Panc1 (cell line): Measurements from ENCODE around the gene GBP1. TPM values are rescaled to one million over a fixed set of nuclear protein-coding genes. Genes with fewer than 3 reads are reported as not detected.

Experiments
- ATAC-seq: fragments of 200-7000 bp; cut with Tn5 transposase; 2 replicates; pipeline ENCODE4 v1.9.1; 2020; ENCODE audit warnings: mild to moderate bottlenecking, moderate library complexity
- BruUV-seq: library from RNA; stranded (reverse); fragments of 400-500 nt; replicated peaks from 2 replicates; lab custom pipeline; 2021; lab: Mats Ljungman, UMichigan
- CTCF ChIA-PET: fragments of 300-600 bp; sonication (Branson Sonifier 250); formaldehyde crosslinking; loops from one replicate; lab custom pipeline; 2022; ENCODE audit warnings: antibody characterized with exemption; lab: Charles Lee
- POLR2A ChIA-PET: fragments of 300-600 bp; sonication (Branson Sonifier 250); formaldehyde crosslinking; loops from one replicate; lab custom pipeline; 2022; ENCODE audit warnings: antibody characterized with exemption; lab: Charles Lee
- DNase-seq: peaks from one replicate; pipeline ENCODE4 v3.0.0-alpha.2; 2010; ENCODE audit warnings: low read depth, low spot score
- H3K27ac ChIP-seq: 2 replicates; pipeline ENCODE4 v1.5.1; 2011; ENCODE audit warnings: mild to moderate bottlenecking, low read length, inconsistent platforms
- H3K27me3 ChIP-seq: fragments of 200-500 bp; sonication (Bioruptor generic); 2 replicates; pipeline ENCODE4 v1.6.0; 2014; ENCODE audit warnings: low read length, inconsistent platforms; ENCODE audit not compliant: control insufficient read depth, insufficient read depth
- H3K36me3 ChIP-seq: fragments of 200-500 bp; sonication (Bioruptor generic); 2 replicates; pipeline ENCODE4 v1.5.1; 2014; ENCODE audit warnings: inconsistent platforms, mild to moderate bottlenecking, low read length, moderate library complexity; ENCODE audit not compliant: control insufficient read depth, insufficient read depth
- H3K4me1 ChIP-seq: 2 replicates; pipeline ENCODE4 v1.5.1; 2011; ENCODE audit warnings: inconsistent platforms, mild to moderate bottlenecking, low read length, moderate library complexity; ENCODE audit not compliant: control insufficient read depth, insufficient read depth
- H3K4me3 ChIP-seq, 2 experiments: 2 replicates each; pipeline ENCODE4 v1.5.1; 2011 to 2012; ENCODE audit warnings: low read depth in 2 of 2, low read length in 2 of 2, mild to moderate bottlenecking in 2 of 2, inconsistent platforms in 1 of 2, moderate library complexity in 1 of 2
- H3K9me3 ChIP-seq: fragments of 200-500 bp; sonication (Bioruptor generic); 2 replicates; pipeline ENCODE4 v1.5.1; 2014; ENCODE audit warnings: low read depth, mild to moderate bottlenecking, inconsistent platforms, low read length, moderate library complexity; ENCODE audit not compliant: control insufficient read depth, insufficient read depth
- CTCF ChIP-seq: fragments of 450-650 bp; IDR thresholded peaks from 2 replicates; pipeline ENCODE4 v1.5.1; 2017; ENCODE audit warnings: mild to moderate bottlenecking
- POLR2AphosphoS5 ChIP-seq: IDR thresholded peaks from 2 replicates; pipeline ENCODE4 v1.6.1; 2012; ENCODE audit warnings: mild to moderate bottlenecking, low read depth, low read length, moderate library complexity
- REST ChIP-seq, 2 experiments: IDR thresholded peaks; 2 replicates each; pipeline ENCODE4 v1.6.1; 2011 to 2012; ENCODE audit warnings: low read depth in 2 of 2, control low read depth in 1 of 2, low read length in 1 of 2, mild to moderate bottlenecking in 1 of 2, moderate library complexity in 1 of 2; ENCODE audit not compliant: insufficient read depth in 1 of 2
- SIN3A ChIP-seq: IDR thresholded peaks from 2 replicates; pipeline ENCODE4 v1.6.1; 2012; ENCODE audit warnings: low read depth, mild to moderate bottlenecking, low read length, moderate library complexity, borderline replicate concordance; ENCODE audit not compliant: insufficient read depth
- TCF7L2 ChIP-seq: IDR thresholded peaks from 2 replicates; pipeline ENCODE4 v1.6.1; 2011; ENCODE audit warnings: mild to moderate bottlenecking, low read depth, low read length, inconsistent platforms
- in situ Hi-C: cut with HindIII; loops from 2 replicates; pipeline ENCODE4 v1.10.0; 2016; ENCODE audit warnings: low sequenced_read_pairs, low pct_unique_long_range_greater_than_20kb
- intact Hi-C: fragments of 100-400 bp; cut with micrococcal nuclease; formaldehyde crosslinking; loops from one replicate; pipeline ENCODE4 v1.10.0; 2022; ENCODE audit not compliant: unreplicated experiment
- total RNA-seq: library from RNA; stranded (reverse); gene quantifications from one replicate; pipeline ENCODE4 v1.2.1, GENCODE V29; 2021; ENCODE audit not compliant: unreplicated experiment

Gene GBP1
- total RNA-seq, 1 experiment from 2014 or later: 0.80 TPM

DNA sequence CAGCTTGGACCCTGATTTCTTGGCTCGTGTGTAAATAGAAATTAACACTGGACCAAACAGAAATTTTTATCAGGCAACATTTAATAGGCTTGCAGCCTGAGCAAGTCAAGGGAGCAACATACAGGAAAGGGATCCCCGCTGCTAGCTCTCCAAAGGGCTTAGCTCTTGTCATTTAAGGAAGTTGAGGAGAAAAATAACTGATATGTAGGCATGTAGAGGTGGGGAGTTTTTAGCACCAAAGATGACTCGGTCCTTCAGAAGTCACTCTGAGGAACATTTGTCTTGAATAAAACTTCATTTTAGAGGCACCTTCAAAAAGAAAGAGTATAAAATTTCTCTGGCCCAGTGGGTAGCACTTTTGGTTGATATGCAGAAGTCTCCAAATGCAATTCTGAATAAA is 33.8 kb upstream of the GBP1 start:
- in situ Hi-C loops: no loop called here
- POLR2A ChIA-PET: no interaction called here

GRCh38 chr1:89095737-89096136 is 30.7 kb upstream of the GBP1 start:
- BruUV-seq: no TSS peak
- Histone ChIP-seq H3K27ac (no peak overlapping the region), H3K27me3 (no peaks in the 10 kb centered on the region), H3K36me3 (no peaks in the 10 kb centered on the region), H3K4me1 (no peaks in the 10 kb centered on the region), H3K4me3 (no peak overlapping the region), H3K9me3 (peaks cover 3% of the 10 kb centered on the region; the same call in 1 of the 2 replicates)
- in situ Hi-C loops (no loop called here), intact Hi-C loops (no loop called here)
- no peak for ATAC-seq
- POLR2A ChIA-PET: no interaction called here
- DNase-seq: no peak
- no peak for TF ChIP-seq CTCF
- no peak for TF ChIP-seq SIN3A
- TF ChIP-seq TCF7L2: no peak
- TF ChIP-seq REST (IDR thresholded peaks at IDR 0.05; ENCODE audit: insufficient read depth in 1 of 2, low read depth in 2 of 2, low read length in 1 of 2): no peak
- no peak for TF ChIP-seq POLR2AphosphoS5
- CTCF ChIA-PET: no interaction called here

More for the DNA sequence above, 33.8 kb upstream of the GBP1 start:
- H3K27ac ChIP-seq: no peak overlapping the region
- no peaks in the 10 kb centered on the region for H3K4me1 ChIP-seq
- intact Hi-C loops: no loop called here
- DNase-seq (no peak), ATAC-seq (no peak)
- no peak overlapping the region for H3K4me3 ChIP-seq
- H3K27me3 ChIP-seq: peaks cover 4% of the 10 kb centered on the region
- H3K36me3 ChIP-seq: no peaks in the 10 kb centered on the region
- H3K9me3 ChIP-seq: peaks cover 3% of the 10 kb centered on the region; the same call in 1 of the 2 replicates
- no peak for TF ChIP-seq SIN3A
- TF ChIP-seq REST (IDR thresholded peaks at IDR 0.05; ENCODE audit: insufficient read depth in 1 of 2, low read depth in 2 of 2, low read length in 1 of 2): no peak
- no peak for TF ChIP-seq POLR2AphosphoS5
- TF ChIP-seq TCF7L2: no peak
- TF ChIP-seq CTCF: no peak
- no TSS peak for BruUV-seq
- CTCF ChIA-PET: no interaction called here
